Mammary epithelial cell (primary cell): ENCODE data around the gene IGLL5.

Experiments used
- CTCF ChIP-seq, 2 donors: IDR thresholded peaks in 1 of 2; conservative IDR thresholded peaks in 1 of 2; 2 replicates each; pipeline ENCODE4 v1.5.1; 2011 to 2012; ENCODE audit warnings: inconsistent platforms in 2 of 2, low read length in 2 of 2, mild to moderate bottlenecking in 2 of 2, control low read depth in 1 of 2, low read depth in 1 of 2; ENCODE audit not compliant: insufficient read depth in 1 of 2; ENCODE audit errors: extremely low read depth in 1 of 2
- EZH2 ChIP-seq: IDR thresholded peaks from 2 replicates; pipeline ENCODE4 v1.6.1; 2012; ENCODE audit warnings: low read length, inconsistent platforms, borderline replicate concordance

GRCh38 chr22:22897947-22898346 is 10.3 kb downstream of the IGLL5 start:
- TF ChIP-seq CTCF (conservative IDR thresholded peaks at IDR 0.05 in 1 of 2, IDR thresholded peaks at IDR 0.05 in 1 of 2; ENCODE audit: extremely low read depth in 1 of 2, insufficient read depth in 1 of 2, low read depth in 1 of 2, low read length in 2 of 2), result no peak
- TF ChIP-seq EZH2, result no peak
